A549 (cell line): ENCODE measurements around the gene BRAT1.

Experiments used
- ELK1 ChIP-seq: fragments of 150-350 bp; IDR thresholded peaks from 2 replicates; pipeline ENCODE4 v1.6.1; 2014; ENCODE audit warnings: low read depth, mild to moderate bottlenecking, low read length
- JUNB ChIP-seq: fragments of >200 bp; sonication (Bioruptor Twin); formaldehyde crosslinking; IDR thresholded peaks from 2 replicates; pipeline ENCODE4 v1.6.1; 2016
- MYC ChIP-seq: IDR thresholded peaks from 2 replicates; pipeline ENCODE4 v1.6.1; 2012; ENCODE audit warnings: mild to moderate bottlenecking, inconsistent platforms, low read length, improper control_type of control experiment, borderline replicate concordance
- PHF8 ChIP-seq: fragments of 200-600 bp; sonication (generic); IDR thresholded peaks from 2 replicates; pipeline ENCODE4 v1.6.1; 2016; ENCODE audit warnings: low read depth, mild to moderate bottlenecking, antibody characterized with exemption, moderate library complexity, borderline replicate concordance
- REST ChIP-seq: fragments of 200-600 bp; sonication (generic); IDR thresholded peaks from 2 replicates; pipeline ENCODE4 v1.6.1; 2016; ENCODE audit warnings: antibody characterized with exemption, mild to moderate bottlenecking, moderate library complexity
- RNF2 ChIP-seq: fragments of 200-600 bp; sonication (generic); IDR thresholded peaks from 2 replicates; pipeline ENCODE4 v1.6.1; 2016; ENCODE audit warnings: low read depth, mild to moderate bottlenecking, antibody characterized with exemption, moderate library complexity, borderline replicate concordance
- TF ChIP-seq, protein P1 (sequence below): fragments of >200 bp; sonication (Bioruptor Twin); formaldehyde crosslinking; IDR thresholded peaks from 3 replicates; pipeline ENCODE4 v1.5.1; 2016

DNA sequence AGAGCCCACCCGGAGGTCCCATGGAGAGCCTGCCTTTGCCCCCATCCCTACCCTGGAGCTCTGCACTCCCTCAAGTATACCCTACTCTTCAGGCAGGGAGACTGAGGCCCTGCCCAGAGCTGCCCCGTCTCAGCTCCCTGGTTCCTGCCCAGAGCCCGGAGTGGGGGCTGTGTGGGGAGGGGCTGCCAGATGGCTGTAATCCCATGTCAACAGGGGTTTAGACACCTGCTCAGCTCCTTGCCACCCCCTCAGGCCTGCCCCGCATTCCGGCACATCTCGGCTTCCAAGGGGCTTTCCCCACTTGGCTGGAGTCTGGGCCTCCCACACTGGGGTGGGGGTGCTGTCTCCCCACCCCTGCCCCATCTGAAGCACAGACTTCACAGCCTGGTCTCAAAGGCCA lies 56.6 kb downstream of the BRAT1 start:
- no peak for TF ChIP-seq REST
- TF ChIP-seq ELK1: no peak
- TF ChIP-seq, protein P1, sequence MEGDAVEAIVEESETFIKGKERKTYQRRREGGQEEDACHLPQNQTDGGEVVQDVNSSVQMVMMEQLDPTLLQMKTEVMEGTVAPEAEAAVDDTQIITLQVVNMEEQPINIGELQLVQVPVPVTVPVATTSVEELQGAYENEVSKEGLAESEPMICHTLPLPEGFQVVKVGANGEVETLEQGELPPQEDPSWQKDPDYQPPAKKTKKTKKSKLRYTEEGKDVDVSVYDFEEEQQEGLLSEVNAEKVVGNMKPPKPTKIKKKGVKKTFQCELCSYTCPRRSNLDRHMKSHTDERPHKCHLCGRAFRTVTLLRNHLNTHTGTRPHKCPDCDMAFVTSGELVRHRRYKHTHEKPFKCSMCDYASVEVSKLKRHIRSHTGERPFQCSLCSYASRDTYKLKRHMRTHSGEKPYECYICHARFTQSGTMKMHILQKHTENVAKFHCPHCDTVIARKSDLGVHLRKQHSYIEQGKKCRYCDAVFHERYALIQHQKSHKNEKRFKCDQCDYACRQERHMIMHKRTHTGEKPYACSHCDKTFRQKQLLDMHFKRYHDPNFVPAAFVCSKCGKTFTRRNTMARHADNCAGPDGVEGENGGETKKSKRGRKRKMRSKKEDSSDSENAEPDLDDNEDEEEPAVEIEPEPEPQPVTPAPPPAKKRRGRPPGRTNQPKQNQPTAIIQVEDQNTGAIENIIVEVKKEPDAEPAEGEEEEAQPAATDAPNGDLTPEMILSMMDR: no peak
- no peak for TF ChIP-seq RNF2
- no peak for TF ChIP-seq PHF8
- no peak for TF ChIP-seq JUNB
- no peak for TF ChIP-seq MYC
